ENCODE data around the gene XPO6. TPM values are rescaled to one million over a fixed set of nuclear protein-coding genes. Genes with fewer than 3 reads are reported as not detected.
A peak's percentile ranks its signal among the peaks of the same experiment; 100 is the strongest.

The XPO6 gene
- total RNA-seq (100 to 1,000 TPM in 1 of 2 donors, 10 to 100 TPM in 1; 86.2 to 166 TPM), polyA plus RNA-seq (100 to 1,000 TPM in 1 of 2 donors, 10 to 100 TPM in 1; 52.9 to 172 TPM)
- long read RNA-seq, donor 1, full-length matches to known transcripts, result 2 of 7 reads
- long read RNA-seq, donor 1, partial matches to known transcripts, result 5 of 7 reads
- long read RNA-seq, donor 1, other reads (novel, unspliced or antisense), result 0 of 7 reads
- long read RNA-seq, donor 2, partial matches to known transcripts, result 9 of 9 reads
- long read RNA-seq, donor 2, other reads (novel, unspliced or antisense), result 0 of 9 reads
- long read RNA-seq, donor 3, result 0 reads
- long read RNA-seq, donor 4, partial matches to known transcripts, result 20 of 21 reads
- long read RNA-seq, donor 4, other reads (novel, unspliced or antisense), result 0 of 21 reads
- long read RNA-seq, donor 5, full-length matches to known transcripts, result 2 of 19 reads
- long read RNA-seq, donor 5, partial matches to known transcripts, result 17 of 19 reads
- long read RNA-seq, donor 5, other reads (novel, unspliced or antisense), result 0 of 19 reads

- DNase-seq, result peak; percentile 97 to 98 (median 97)
- H3K4me3 ChIP-seq, result peak within 1 kb of the TSS; percentile 91
- TF ChIP-seq, protein P1, sequence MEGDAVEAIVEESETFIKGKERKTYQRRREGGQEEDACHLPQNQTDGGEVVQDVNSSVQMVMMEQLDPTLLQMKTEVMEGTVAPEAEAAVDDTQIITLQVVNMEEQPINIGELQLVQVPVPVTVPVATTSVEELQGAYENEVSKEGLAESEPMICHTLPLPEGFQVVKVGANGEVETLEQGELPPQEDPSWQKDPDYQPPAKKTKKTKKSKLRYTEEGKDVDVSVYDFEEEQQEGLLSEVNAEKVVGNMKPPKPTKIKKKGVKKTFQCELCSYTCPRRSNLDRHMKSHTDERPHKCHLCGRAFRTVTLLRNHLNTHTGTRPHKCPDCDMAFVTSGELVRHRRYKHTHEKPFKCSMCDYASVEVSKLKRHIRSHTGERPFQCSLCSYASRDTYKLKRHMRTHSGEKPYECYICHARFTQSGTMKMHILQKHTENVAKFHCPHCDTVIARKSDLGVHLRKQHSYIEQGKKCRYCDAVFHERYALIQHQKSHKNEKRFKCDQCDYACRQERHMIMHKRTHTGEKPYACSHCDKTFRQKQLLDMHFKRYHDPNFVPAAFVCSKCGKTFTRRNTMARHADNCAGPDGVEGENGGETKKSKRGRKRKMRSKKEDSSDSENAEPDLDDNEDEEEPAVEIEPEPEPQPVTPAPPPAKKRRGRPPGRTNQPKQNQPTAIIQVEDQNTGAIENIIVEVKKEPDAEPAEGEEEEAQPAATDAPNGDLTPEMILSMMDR (IDR thresholded peaks at IDR 0.05; ENCODE audit: control extremely low read depth, extremely low read depth), result no peak
- H3K27ac ChIP-seq (ENCODE audit: low read depth in 1 of 2, low read length in 1 of 2), result peak within 1 kb of the TSS; percentile 85 to 94
- peak within 1 kb of the TSS in 1 of 2 donors; percentile 51 for H3K9ac ChIP-seq (ENCODE audit: insufficient read depth in 1 of 2, low read length in 2 of 2)
- H3K27me3 ChIP-seq (ENCODE audit: control insufficient read depth in 3 of 3, insufficient read depth in 3 of 3, low read length in 2 of 3), result no peaks in the 10 kb centered on the region
- H3K9me3 ChIP-seq (ENCODE audit: control insufficient read depth in 4 of 4, insufficient read depth in 3 of 4, low read length in 3 of 4), result no peaks in the 10 kb centered on the region
- peaks cover 0 to 6% (median 2%) of the 10 kb centered on the region in 4 donors for H3K36me3 ChIP-seq (ENCODE audit: control insufficient read depth in 4 of 4, insufficient read depth in 4 of 4, low read length in 4 of 4)
- 2 to 3% methylated on average over 63 to 76 of the region's 76 CpGs for WGBS, 2 donors
- peaks cover 5 to 11% (median 7%) of the 10 kb centered on the region in 5 donors for H3K4me1 ChIP-seq (ENCODE audit: control insufficient read depth in 5 of 5, insufficient read depth in 5 of 5, low read length in 5 of 5)
- peak; percentile 98 for ATAC-seq (ENCODE audit: insufficient read depth, low FRiP score)
Measured at GRCh38 chr16:28211758-28212531, at the start of gene XPO6. TSS of gene XPO6 (minus strand) at chr16:28211965. CDS start at chr16:28211368, 597 bp downstream.

- TF ChIP-seq, protein P1 (IDR thresholded peaks at IDR 0.05; ENCODE audit: control extremely low read depth, extremely low read depth), result no peak
- DNase-seq (no peak), ATAC-seq (ENCODE audit: insufficient read depth, low FRiP score) (no peak)
- Histone ChIP-seq H3K4me3 (no peak overlapping the region), H3K27me3 (ENCODE audit: control insufficient read depth in 3 of 3, insufficient read depth in 3 of 3, low read length in 2 of 3) (peaks cover 0 to 2% (median 0%) of the 10 kb centered on the region in 3 donors), H3K9ac (ENCODE audit: insufficient read depth in 1 of 2, low read length in 2 of 2) (no peak overlapping the region), H3K9me3 (ENCODE audit: control insufficient read depth in 4 of 4, insufficient read depth in 3 of 4, low read length in 3 of 4) (peaks cover 0 to 12% (median 2%) of the 10 kb centered on the region in 4 donors), H3K4me1 (ENCODE audit: control insufficient read depth in 5 of 5, insufficient read depth in 5 of 5, low read length in 5 of 5) (peaks cover 0 to 3% (median 0%) of the 10 kb centered on the region in 5 donors), H3K36me3 (ENCODE audit: control insufficient read depth in 4 of 4, insufficient read depth in 4 of 4, low read length in 4 of 4) (no peaks in the 10 kb centered on the region), H3K27ac (ENCODE audit: low read depth in 1 of 2, low read length in 1 of 2) (no peak overlapping the region)
- WGBS, 2 donors, result 78 to 83% methylated on average over 1 of the region's 1 CpG
Measured at GRCh38 chr16:28260193-28260592, 48.4 kb upstream of the XPO6 start.

DNA sequence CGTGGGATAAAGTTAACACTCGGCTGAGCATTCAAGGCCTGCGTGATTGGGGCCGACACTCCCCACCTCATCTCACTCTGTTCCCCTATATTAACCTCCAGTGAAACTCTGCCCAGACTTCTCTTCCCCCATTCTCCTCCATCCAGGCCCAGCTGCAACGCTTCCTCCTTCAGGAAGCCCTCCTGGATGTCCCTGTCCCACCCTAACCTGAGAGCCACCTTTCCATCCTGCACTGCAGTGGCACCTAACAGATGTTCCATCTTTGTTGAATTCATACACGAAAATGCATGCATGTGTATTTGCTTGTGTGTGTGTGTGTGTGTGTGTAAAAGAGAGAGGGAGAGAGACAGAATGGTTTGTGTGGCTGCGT lies 48.0 kb upstream of the XPO6 start:
- Histone ChIP-seq H3K4me1 (ENCODE audit: control insufficient read depth in 5 of 5, insufficient read depth in 5 of 5, low read length in 5 of 5) (peaks cover 0 to 3% (median 0%) of the 10 kb centered on the region in 5 donors), H3K9ac (ENCODE audit: insufficient read depth in 1 of 2, low read length in 2 of 2) (no peak overlapping the region), H3K36me3 (ENCODE audit: control insufficient read depth in 4 of 4, insufficient read depth in 4 of 4, low read length in 4 of 4) (no peaks in the 10 kb centered on the region), H3K27ac (ENCODE audit: low read depth in 1 of 2, low read length in 1 of 2) (no peak overlapping the region), H3K9me3 (ENCODE audit: control insufficient read depth in 4 of 4, insufficient read depth in 3 of 4, low read length in 3 of 4) (peaks cover 0 to 11% (median 2%) of the 10 kb centered on the region in 4 donors), H3K27me3 (ENCODE audit: control insufficient read depth in 3 of 3, insufficient read depth in 3 of 3, low read length in 2 of 3) (peaks cover 0 to 2% (median 0%) of the 10 kb centered on the region in 3 donors), H3K4me3 (no peak overlapping the region)
- DNase-seq (no peak), ATAC-seq (ENCODE audit: insufficient read depth, low FRiP score) (no peak)
- TF ChIP-seq, protein P1 (IDR thresholded peaks at IDR 0.05; ENCODE audit: control extremely low read depth, extremely low read depth), result no peak
- WGBS, 2 donors, result 80 to 86% methylated on average over 7 of the region's 7 CpGs
